Naive thymus-derived CD4-positive, alpha-beta T cell (primary cell): ENCODE data around the gene SV2C. TPM values are rescaled to one million over a fixed set of nuclear protein-coding genes. Genes with fewer than 3 reads are reported as not detected.
"Not testable (repeated sequence)": the region's sequence is repeated elsewhere in the genome, so short reads cannot be mapped to it uniquely, and the experiment has no call there.

ENCODE experiments used
- ATAC-seq: fragments of 150-1000 bp; cut with Tn5 transposase; 2 replicates; pipeline ENCODE4 v1.10.0; 2021; ENCODE audit warnings: mild to moderate bottlenecking, moderate library complexity
- CTCF ChIA-PET: fragments of 350-600 bp; sonication (Branson Sonifier 250); formaldehyde crosslinking; loops from one replicate; lab custom pipeline; 2021; ENCODE audit warnings: antibody characterized with exemption; lab: Charles Lee
- POLR2A ChIA-PET: fragments of 350-600 bp; sonication (Branson Sonifier 250); formaldehyde crosslinking; loops from one replicate; lab custom pipeline; 2021; ENCODE audit warnings: antibody characterized with exemption, inconsistent platforms; lab: Charles Lee
- DNase-seq, 9 donors: peaks; one replicate each; pipeline versions ENCODE4 v3.0.0 to v3.0.0-alpha.2; 2020 to 2022; ENCODE audit warnings: mixed read lengths in 1 of 9
- H3K27ac ChIP-seq: one replicate; pipeline ENCODE4 v1.7.0; 2013; ENCODE audit warnings: mild to moderate bottlenecking, low read depth, low read length, moderate library complexity
- H3K27me3 ChIP-seq, 2 donors: one replicate each; pipeline ENCODE4 v1.7.0; 2013; ENCODE audit warnings: low read length in 2 of 2, mild to moderate bottlenecking in 2 of 2, moderate library complexity in 2 of 2; ENCODE audit not compliant: control insufficient read depth in 2 of 2, insufficient read depth in 2 of 2
- H3K36me3 ChIP-seq, 3 experiments: 1 replicate in 2 of 3; 2 replicates in 1 of 3; pipeline ENCODE4 v1.7.0; 2013; ENCODE audit warnings: low read length in 3 of 3, mild to moderate bottlenecking in 3 of 3, moderate library complexity in 1 of 3; ENCODE audit not compliant: insufficient read depth in 3 of 3, control insufficient read depth in 2 of 3
- H3K4me1 ChIP-seq, 2 donors: one replicate each; pipeline ENCODE4 v1.7.0; 2013; ENCODE audit warnings: low read length in 2 of 2, mild to moderate bottlenecking in 2 of 2, moderate library complexity in 1 of 2; ENCODE audit not compliant: control insufficient read depth in 2 of 2, insufficient read depth in 2 of 2
- H3K4me3 ChIP-seq: 2 replicates; pipeline ENCODE4 v1.7.0; 2013; ENCODE audit warnings: mild to moderate bottlenecking, low read length
- H3K9me3 ChIP-seq, 3 experiments: 1 replicate in 2 of 3; 2 replicates in 1 of 3; pipeline ENCODE4 v1.7.0; 2013; ENCODE audit warnings: low read length in 3 of 3; ENCODE audit not compliant: control insufficient read depth in 2 of 3
- H3K27ac Mint-ChIP-seq, 9 donors: one replicate each; pipeline ENCODE4 v1.8.0; 2020 to 2022; ENCODE audit warnings: mixed read lengths in 9 of 9, mild to moderate bottlenecking in 8 of 9, moderate library complexity in 5 of 9, inconsistent platforms in 2 of 9
- H3K27me3 Mint-ChIP-seq, 5 donors: one replicate each; pipeline ENCODE4 v1.8.0; 2021 to 2022; ENCODE audit warnings: mixed read lengths in 5 of 5, mild to moderate bottlenecking in 1 of 5
- H3K36me3 Mint-ChIP-seq, 5 donors: one replicate each; pipeline ENCODE4 v1.8.0; 2020 to 2022; ENCODE audit warnings: mixed read lengths in 5 of 5, mild to moderate bottlenecking in 3 of 5, inconsistent platforms in 1 of 5
- H3K4me1 Mint-ChIP-seq, 7 donors: one replicate each; pipeline ENCODE4 v1.8.0; 2020 to 2022; ENCODE audit warnings: mixed read lengths in 7 of 7, mild to moderate bottlenecking in 3 of 7, inconsistent platforms in 1 of 7
- H3K4me3 Mint-ChIP-seq, 10 donors: one replicate each; pipeline ENCODE4 v1.8.0; 2020 to 2022; ENCODE audit warnings: mild to moderate bottlenecking in 10 of 10, mixed read lengths in 10 of 10, moderate library complexity in 6 of 10, inconsistent platforms in 2 of 10
- H3K9me3 Mint-ChIP-seq, 11 donors: one replicate each; pipeline ENCODE4 v1.8.0; 2020 to 2022; ENCODE audit warnings: mixed read lengths in 11 of 11, mild to moderate bottlenecking in 4 of 11, inconsistent platforms in 1 of 11, moderate library complexity in 1 of 11
- intact Hi-C, 2 donors: fragments of 100-400 bp; cut with micrococcal nuclease; formaldehyde crosslinking; loops; one replicate each; pipeline ENCODE4 v1.15.1; 2023
- polyA plus RNA-seq, 2 donors: library from polyadenylated mRNA; unstranded; fragments of 300-500 nt; fragmentation: Illumina TruSeq; gene quantifications; one replicate each; pipeline ENCODE4 v1.2.3, GENCODE V29; 2021
- total RNA-seq, 6 experiments: library from RNA in 5 of 6; stranded (reverse) in 5 of 6; gene quantifications; 1 replicate in 5 of 6; 2 replicates in 1 of 6; pipeline ENCODE4 v1.2.3 and lab custom pipeline; 2021 to 2026

Gene SV2C
- total RNA-seq = not detected
- not detected for polyA plus RNA-seq
- not detected for total RNA-seq (lab: John Stamatoyannopoulos, UW)

- DNase-seq = peak in 2 of 9 donors; percentile 16 to 52
- Histone ChIP-seq H3K36me3 (no peaks in the 10 kb centered on the region), H3K9me3 (no peaks in the 10 kb centered on the region), H3K27ac (no peak within 1 kb of the TSS), H3K27me3 (peaks cover 0 to 2% of the 10 kb centered on the region in 2 donors), H3K4me3 (no peak within 1 kb of the TSS), H3K4me1 (peaks cover 6 to 11% of the 10 kb centered on the region in 2 donors)
- Mint-ChIP-seq H3K9me3 (no peaks in the 10 kb centered on the region), H3K4me3 (peak within 1 kb of the TSS; percentile 21 to 80 (median 66)), H3K27ac (peak within 1 kb of the TSS in 1 of 9 donors; percentile 23), H3K27me3 (peaks cover 70 to 89% (median 77%) of the 10 kb centered on the region in 5 donors), H3K36me3 (no peaks in the 10 kb centered on the region), H3K4me1 (peaks cover 16 to 36% (median 23%) of the 10 kb centered on the region in 7 donors)
- ATAC-seq = peak; percentile 22
- ChIA-PET POLR2A (no interaction called here), CTCF (no interaction called here)
- intact Hi-C loops = loop anchor here in 1 of 2 donors (10.0 kb wide), 1 partner anchor 1562 kb away; no protein-coding TSS in a partner anchor
These were observed at the start of gene SV2C for GRCh38 chr5:76082772-76083554. SV2C (plus strand) TSS chr5:76083383; CDS start chr5:76131751, 48,368 bp downstream.

- DNase-seq = peak in 3 of 9 donors; percentile 7 to 36 (median 30)
- peak overlapping the region in 4 of 9 donors; percentile 17 to 58 (median 52) for H3K27ac Mint-ChIP-seq
- ATAC-seq, POLR2A ChIA-PET, H3K27me3 ChIP-seq, H3K36me3 Mint-ChIP-seq, H3K9me3 ChIP-seq, H3K4me1 ChIP-seq, CTCF ChIA-PET, intact Hi-C loops, H3K4me3 ChIP-seq, H3K27ac ChIP-seq, H3K36me3 ChIP-seq: not testable (repeated sequence)
- H3K27me3 Mint-ChIP-seq = peaks cover 18 to 37% (median 24%) of the 10 kb centered on the region in 5 donors
- H3K4me1 Mint-ChIP-seq = peaks cover 6 to 15% (median 10%) of the 10 kb centered on the region in 7 donors
- peak overlapping the region; percentile 16 to 80 (median 64) for H3K4me3 Mint-ChIP-seq
- peaks cover 2 to 13% (median 5%) of the 10 kb centered on the region in 11 donors for H3K9me3 Mint-ChIP-seq
These were observed 45.4 kb upstream of the SV2C start for GRCh38 chr5:76037736-76038151.

GRCh38 chr5:76038212-76038611 lies 45.0 kb upstream of the SV2C start:
- ChIA-PET POLR2A (no interaction called here), CTCF (no interaction called here)
- Histone ChIP-seq H3K27me3 (peaks cover 0 to 5% of the 10 kb centered on the region in 2 donors), H3K36me3 (no peaks in the 10 kb centered on the region), H3K4me1 (no peaks in the 10 kb centered on the region), H3K9me3 (no peaks in the 10 kb centered on the region), H3K27ac (no peak overlapping the region), H3K4me3 (no peak overlapping the region)
- ATAC-seq = no peak
- no peak for DNase-seq
- H3K27me3 Mint-ChIP-seq = peaks cover 18 to 41% (median 26%) of the 10 kb centered on the region in 5 donors
- intact Hi-C loops = no loop called here
- peaks cover 0 to 7% (median 0%) of the 10 kb centered on the region in 5 donors for H3K36me3 Mint-ChIP-seq
- peaks cover 2 to 13% (median 6%) of the 10 kb centered on the region in 11 donors for H3K9me3 Mint-ChIP-seq
- H3K4me1 Mint-ChIP-seq = peaks cover 6 to 15% (median 10%) of the 10 kb centered on the region in 7 donors
- peak overlapping the region in 2 of 9 donors; percentile 17 to 50 for H3K27ac Mint-ChIP-seq
- H3K4me3 Mint-ChIP-seq = peak overlapping the region; percentile 16 to 80 (median 64)

- H3K27ac Mint-ChIP-seq = peak overlapping the region in 1 of 9 donors; percentile 19
- no peak overlapping the region for H3K4me3 ChIP-seq
- peak; percentile 51 for ATAC-seq
- peaks cover 0 to 7% (median 3%) of the 10 kb centered on the region in 11 donors for H3K9me3 Mint-ChIP-seq
- peaks cover 6 to 15% (median 11%) of the 10 kb centered on the region in 7 donors for H3K4me1 Mint-ChIP-seq
- H3K27me3 ChIP-seq = peaks cover 0 to 5% of the 10 kb centered on the region in 2 donors
- H3K36me3 ChIP-seq = no peaks in the 10 kb centered on the region
- intact Hi-C loops = no loop called here
- no peak overlapping the region for H3K27ac ChIP-seq
- H3K4me3 Mint-ChIP-seq = no peak overlapping the region
- peaks cover 0 to 5% (median 0%) of the 10 kb centered on the region in 5 donors for H3K36me3 Mint-ChIP-seq
- CTCF ChIA-PET = no interaction called here
- no peaks in the 10 kb centered on the region for H3K4me1 ChIP-seq
- POLR2A ChIA-PET = no interaction called here
- peak in 1 of 9 donors; percentile 3 for DNase-seq
- peaks cover 18 to 55% (median 36%) of the 10 kb centered on the region in 5 donors for H3K27me3 Mint-ChIP-seq
- H3K9me3 ChIP-seq = no peaks in the 10 kb centered on the region
These were observed 42.4 kb upstream of the SV2C start for GRCh38 chr5:76040806-76041205.

- ATAC-seq = no peak
- Mint-ChIP-seq H3K9me3 (peaks cover 0 to 9% (median 3%) of the 10 kb centered on the region in 11 donors), H3K4me3 (no peak overlapping the region), H3K36me3 (peaks cover 0 to 5% (median 0%) of the 10 kb centered on the region in 5 donors), H3K27me3 (peaks cover 29 to 60% (median 39%) of the 10 kb centered on the region in 5 donors), H3K4me1 (peaks cover 6 to 15% (median 10%) of the 10 kb centered on the region in 7 donors), H3K27ac (no peak overlapping the region)
- no peaks in the 10 kb centered on the region for H3K9me3 ChIP-seq
- intact Hi-C loops = no loop called here
- H3K27ac ChIP-seq = no peak overlapping the region
- no peaks in the 10 kb centered on the region for H3K4me1 ChIP-seq
- no peak for DNase-seq
- ChIA-PET POLR2A (no interaction called here), CTCF (no interaction called here)
- H3K4me3 ChIP-seq = no peak overlapping the region
- peaks cover 0 to 5% of the 10 kb centered on the region in 2 donors for H3K27me3 ChIP-seq
- H3K36me3 ChIP-seq = no peaks in the 10 kb centered on the region
These were observed 41.3 kb upstream of the SV2C start for GRCh38 chr5:76041863-76042262.

GRCh38 chr5:76046741-76047140 lies 36.4 kb upstream of the SV2C start:
- no peak overlapping the region for H3K27ac Mint-ChIP-seq
- Histone ChIP-seq H3K27me3 (no peaks in the 10 kb centered on the region), H3K4me1 (no peaks in the 10 kb centered on the region), H3K27ac (no peak overlapping the region), H3K36me3 (no peaks in the 10 kb centered on the region), H3K4me3 (no peak overlapping the region), H3K9me3 (no peaks in the 10 kb centered on the region)
- no peak for ATAC-seq
- peaks cover 0 to 15% (median 0%) of the 10 kb centered on the region in 11 donors for H3K9me3 Mint-ChIP-seq
- H3K27me3 Mint-ChIP-seq = peaks cover 24 to 55% (median 38%) of the 10 kb centered on the region in 5 donors
- H3K36me3 Mint-ChIP-seq = peaks cover 0 to 4% (median 0%) of the 10 kb centered on the region in 5 donors
- H3K4me3 Mint-ChIP-seq = no peak overlapping the region
- DNase-seq = no peak
- intact Hi-C loops = no loop called here
- H3K4me1 Mint-ChIP-seq = peaks cover 0 to 1% (median 0%) of the 10 kb centered on the region in 7 donors
- ChIA-PET POLR2A (no interaction called here), CTCF (no interaction called here)
